Measurements from ENCODE around the gene CDPF1. TPM values are rescaled to one million over a fixed set of nuclear protein-coding genes. Genes with fewer than 3 reads are reported as not detected.

Gene CDPF1
- total and polyA plus RNA-seq, 2 of the 4 experiments (the other 2 are of a cell fraction), result 11.5 to 14.5 TPM

GRCh38 chr22:46225631-46226030, 24.5 kb downstream of the CDPF1 start:
- H4K20me1 ChIP-seq (ENCODE audit: insufficient read depth, low read length), result no peaks in the 10 kb centered on the region
- no peak overlapping the region for H3K4ac ChIP-seq (ENCODE audit: low read depth, low read length)
- no peak overlapping the region for H2BK20ac ChIP-seq (ENCODE audit: low read depth, low read length)
- POLR2A ChIA-PET (ENCODE audit: unreplicated experiment), result no interaction called here
- no peak overlapping the region for H3K9ac ChIP-seq (ENCODE audit: low read depth, low read length)
- no peaks in the 10 kb centered on the region for H3K9me3 ChIP-seq (ENCODE audit: control insufficient read depth, insufficient read depth, low read length)
- H3K14ac ChIP-seq (replicated peaks; ENCODE audit: low read depth, low read length), result no peak overlapping the region
- TF ChIP-seq MAZ (IDR thresholded peaks at IDR 0.05; ENCODE audit: borderline replicate concordance, low read depth, low read length) (no peak), NFE2L2 (IDR thresholded peaks at IDR 0.05; ENCODE audit: low read depth, low read length) (no peak), ELK1 (IDR thresholded peaks at IDR 0.05; ENCODE audit: borderline replicate concordance, low read depth, low read length) (no peak), BHLHE40 (IDR thresholded peaks at IDR 0.05; ENCODE audit: low read depth, low read length) (no peak), CEBPB (IDR thresholded peaks at IDR 0.05; ENCODE audit: low read depth, low read length) (no peak), RCOR1 (IDR thresholded peaks at IDR 0.05; ENCODE audit: insufficient replicate concordance, low read length) (no peak), MAFK (IDR thresholded peaks at IDR 0.05; ENCODE audit: low read depth, low read length) (no peak), RFX5 (IDR thresholded peaks at IDR 0.05; ENCODE audit: low read depth, low read length) (no peak), SMC3 (IDR thresholded peaks at IDR 0.05; ENCODE audit: low read depth, low read length) (no peak), CHD1 (IDR thresholded peaks at IDR 0.05; ENCODE audit: low read depth, low read length) (no peak), POLR2A (IDR thresholded peaks at IDR 0.05; ENCODE audit: low read depth, low read length) (no peak), USF2 (IDR thresholded peaks at IDR 0.05; ENCODE audit: low read depth, low read length) (no peak), MXI1 (IDR thresholded peaks at IDR 0.05; ENCODE audit: borderline replicate concordance, low read depth, low read length) (no peak), RAD21 (IDR thresholded peaks at IDR 0.05; ENCODE audit: low read length) (no peak), FOS (IDR thresholded peaks at IDR 0.05; ENCODE audit: low read depth, low read length) (no peak)
- TF ChIP-seq, protein P1, sequence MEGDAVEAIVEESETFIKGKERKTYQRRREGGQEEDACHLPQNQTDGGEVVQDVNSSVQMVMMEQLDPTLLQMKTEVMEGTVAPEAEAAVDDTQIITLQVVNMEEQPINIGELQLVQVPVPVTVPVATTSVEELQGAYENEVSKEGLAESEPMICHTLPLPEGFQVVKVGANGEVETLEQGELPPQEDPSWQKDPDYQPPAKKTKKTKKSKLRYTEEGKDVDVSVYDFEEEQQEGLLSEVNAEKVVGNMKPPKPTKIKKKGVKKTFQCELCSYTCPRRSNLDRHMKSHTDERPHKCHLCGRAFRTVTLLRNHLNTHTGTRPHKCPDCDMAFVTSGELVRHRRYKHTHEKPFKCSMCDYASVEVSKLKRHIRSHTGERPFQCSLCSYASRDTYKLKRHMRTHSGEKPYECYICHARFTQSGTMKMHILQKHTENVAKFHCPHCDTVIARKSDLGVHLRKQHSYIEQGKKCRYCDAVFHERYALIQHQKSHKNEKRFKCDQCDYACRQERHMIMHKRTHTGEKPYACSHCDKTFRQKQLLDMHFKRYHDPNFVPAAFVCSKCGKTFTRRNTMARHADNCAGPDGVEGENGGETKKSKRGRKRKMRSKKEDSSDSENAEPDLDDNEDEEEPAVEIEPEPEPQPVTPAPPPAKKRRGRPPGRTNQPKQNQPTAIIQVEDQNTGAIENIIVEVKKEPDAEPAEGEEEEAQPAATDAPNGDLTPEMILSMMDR (conservative IDR thresholded peaks at IDR 0.05; ENCODE audit: low read depth, low read length), result no peak
- H4K5ac ChIP-seq (ENCODE audit: low read depth, low read length), result no peak overlapping the region
- H3K4me2 ChIP-seq (ENCODE audit: low read depth, low read length), result no peak overlapping the region
- no peak overlapping the region for H3K18ac ChIP-seq (ENCODE audit: low read depth, low read length)
- H3K9me1 ChIP-seq (ENCODE audit: insufficient read depth, low read length), result peaks cover 13% of the 10 kb centered on the region
- BruUV-seq (replicated peaks), result no TSS peak
- H4K8ac ChIP-seq (ENCODE audit: low read depth in 2 of 2, low read length in 2 of 2), result no peak overlapping the region
- no peak overlapping the region for H2AK5ac ChIP-seq (ENCODE audit: low read depth, low read length)
- peak overlapping the region; percentile 44 for H2AK9ac ChIP-seq (replicated peaks; ENCODE audit: low read depth, low read length, poor library complexity)
- H2BK5ac ChIP-seq (ENCODE audit: low read depth, low read length, poor library complexity, severe bottlenecking), result no peak overlapping the region
- 86% methylated on average over 6 of the region's 7 CpGs; no CpG with 5 or more reads in 1 of the 2 experiments for WGBS, 2 experiments (ENCODE audit: extremely low coverage in 2 of 2, insufficient read length in 1 of 2)
- dilution Hi-C loops (cut with HindIII; ENCODE audit: low sequenced_read_pairs, unreplicated experiment) (no loop called here), intact Hi-C loops (cut with micrococcal nuclease) (no loop called here), in situ Hi-C loops (cut with MboI; ENCODE audit: low sequenced_read_pairs) (no loop called here)
- H2AFZ ChIP-seq (replicated peaks; ENCODE audit: low read length, poor library complexity), result no peak overlapping the region
- H2BK15ac ChIP-seq (ENCODE audit: low read depth, low read length), result no peak overlapping the region
- no peak overlapping the region for H3K56ac ChIP-seq (ENCODE audit: extremely low read depth, insufficient read depth, low read length)
- H3K27me3 ChIP-seq (ENCODE audit: control insufficient read depth, insufficient read depth, low read length), result no peaks in the 10 kb centered on the region
- CTCF ChIA-PET, result no interaction called here
- H2BK120ac ChIP-seq (ENCODE audit: low read depth, low read length), result no peak overlapping the region
- DNase-seq, result no peak
- no peak overlapping the region for H3K4me3 ChIP-seq (ENCODE audit: insufficient read depth, low read depth, low read length)
- H3K4me1 ChIP-seq (ENCODE audit: control insufficient read depth, insufficient read depth, low read length), result 0 out of 2 replicates have a peak, but pooled peaks cover 2% of the 10 kb centered on the region
- H3K79me1 ChIP-seq (ENCODE audit: low read depth in 1 of 2, low read length in 2 of 2), result no peaks in the 10 kb centered on the region
- no peak overlapping the region for H3K27ac ChIP-seq (ENCODE audit: insufficient read depth, low read length)
- no peak overlapping the region for H4K91ac ChIP-seq (ENCODE audit: insufficient read depth, low read depth, low read length)
- no peak for ATAC-seq (ENCODE audit: low read depth)
- peaks cover 11% of the 10 kb centered on the region for H3K36me3 ChIP-seq (ENCODE audit: control insufficient read depth, insufficient read depth, low read length)
- no peak overlapping the region for H3K23ac ChIP-seq (ENCODE audit: low read depth, low read length)
